ENCODE results near the gene ERICH2. TPM values are rescaled to one million over a fixed set of nuclear protein-coding genes. Genes with fewer than 3 reads are reported as not detected.

ERICH2 gene
- total RNA-seq, 3 donors from 2014 or later (not counting 1 experiment from before 2014, with no cell fraction given), result not detected

DNA sequence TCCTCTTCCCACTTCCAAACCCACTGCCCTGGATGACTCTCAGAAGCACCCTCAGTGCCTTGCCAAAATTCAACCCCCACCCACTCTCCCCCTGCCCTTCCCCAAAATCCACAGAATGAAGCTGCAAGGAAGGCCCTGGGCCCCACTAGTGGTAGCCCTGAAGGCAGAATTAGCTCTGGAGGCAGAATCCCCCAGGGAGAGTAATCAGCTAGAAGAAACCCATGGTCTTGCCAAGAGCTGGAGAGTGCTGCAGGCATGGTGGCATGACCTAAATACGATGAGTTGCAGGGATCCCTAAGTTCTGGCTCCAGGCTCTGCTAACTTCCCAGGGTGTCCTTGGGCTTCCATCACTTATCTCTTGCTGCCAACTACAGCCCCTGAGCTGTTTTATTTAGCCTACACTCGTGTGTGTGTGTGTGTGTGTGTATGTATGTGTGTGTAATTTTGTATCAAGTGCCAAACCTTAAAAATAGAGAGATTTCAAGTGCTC, 54.4 kb downstream of the ERICH2 start:
- H3K27me3 Mint-ChIP-seq (ENCODE audit: low read depth in 2 of 2), result peaks cover 67 to 68% of the 10 kb centered on the region in 2 donors

DNA sequence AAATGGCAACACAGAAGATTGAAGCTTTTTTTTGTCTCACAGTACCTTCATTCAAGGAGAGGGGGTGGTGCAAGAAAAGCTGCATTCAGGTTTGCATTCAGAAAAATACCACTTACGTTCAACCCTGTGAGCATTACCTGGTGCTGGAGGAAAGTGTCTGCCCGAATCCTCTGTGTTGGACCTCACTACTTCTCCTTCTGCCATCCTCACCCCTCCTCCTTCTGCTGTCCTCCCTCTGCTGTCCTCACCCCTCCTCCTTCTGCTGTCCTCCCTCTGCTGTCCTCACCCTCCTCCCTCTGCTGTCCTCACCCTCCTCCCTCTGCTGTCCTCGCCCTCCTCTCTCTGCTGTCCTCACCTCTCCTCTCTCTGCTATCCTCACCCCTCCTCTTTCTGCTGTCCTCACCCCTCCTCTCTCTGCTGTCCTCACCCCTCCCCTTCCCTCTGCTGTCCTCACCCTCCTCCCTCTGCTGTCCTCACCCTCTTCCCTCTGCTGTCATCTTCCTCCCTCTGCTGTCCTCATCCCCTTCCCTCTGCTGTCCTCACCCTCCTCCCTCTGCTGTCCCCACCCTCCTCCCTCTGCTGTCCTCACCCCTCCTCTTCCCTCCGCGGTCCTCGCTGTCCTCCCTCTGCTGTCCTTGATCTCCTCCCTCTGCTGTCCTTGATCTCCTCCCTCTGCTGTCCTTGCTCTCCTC, 57.8 kb downstream of the ERICH2 start:
- peaks cover 16% of the 10 kb centered on the region for H3K27me3 ChIP-seq (ENCODE audit: control insufficient read depth, insufficient read depth, low read length)
- H3K4me3 ChIP-seq (ENCODE audit: low read length), result no peak overlapping the region
- H3K4me1 ChIP-seq (ENCODE audit: control insufficient read depth, insufficient read depth, low read length), result peaks cover 7% of the 10 kb centered on the region
- H3K9me3 ChIP-seq (ENCODE audit: control insufficient read depth, insufficient read depth, low read length), result no peaks in the 10 kb centered on the region
- Mint-ChIP-seq H3K4me1 (peaks cover 0 to 5% of the 10 kb centered on the region in 2 donors), H3K36me3 (no peaks in the 10 kb centered on the region), H3K9me3 (no peaks in the 10 kb centered on the region), H3K27me3 (ENCODE audit: low read depth in 2 of 2) (peaks cover 37 to 51% of the 10 kb centered on the region in 2 donors), H3K4me3 (no peak overlapping the region), H3K27ac (no peak overlapping the region)
- no peak overlapping the region for H3K27ac ChIP-seq (ENCODE audit: low read length)
- no peaks in the 10 kb centered on the region for H3K36me3 ChIP-seq (ENCODE audit: control insufficient read depth, insufficient read depth, low read length)
- DNase-seq (no peak), ATAC-seq (no peak)
- intact Hi-C loops (cut with micrococcal nuclease), result no loop called here
- WGBS (ENCODE audit: insufficient coverage), result 92% methylated on average over 6 of the region's 6 CpGs
- TF ChIP-seq, protein P1, sequence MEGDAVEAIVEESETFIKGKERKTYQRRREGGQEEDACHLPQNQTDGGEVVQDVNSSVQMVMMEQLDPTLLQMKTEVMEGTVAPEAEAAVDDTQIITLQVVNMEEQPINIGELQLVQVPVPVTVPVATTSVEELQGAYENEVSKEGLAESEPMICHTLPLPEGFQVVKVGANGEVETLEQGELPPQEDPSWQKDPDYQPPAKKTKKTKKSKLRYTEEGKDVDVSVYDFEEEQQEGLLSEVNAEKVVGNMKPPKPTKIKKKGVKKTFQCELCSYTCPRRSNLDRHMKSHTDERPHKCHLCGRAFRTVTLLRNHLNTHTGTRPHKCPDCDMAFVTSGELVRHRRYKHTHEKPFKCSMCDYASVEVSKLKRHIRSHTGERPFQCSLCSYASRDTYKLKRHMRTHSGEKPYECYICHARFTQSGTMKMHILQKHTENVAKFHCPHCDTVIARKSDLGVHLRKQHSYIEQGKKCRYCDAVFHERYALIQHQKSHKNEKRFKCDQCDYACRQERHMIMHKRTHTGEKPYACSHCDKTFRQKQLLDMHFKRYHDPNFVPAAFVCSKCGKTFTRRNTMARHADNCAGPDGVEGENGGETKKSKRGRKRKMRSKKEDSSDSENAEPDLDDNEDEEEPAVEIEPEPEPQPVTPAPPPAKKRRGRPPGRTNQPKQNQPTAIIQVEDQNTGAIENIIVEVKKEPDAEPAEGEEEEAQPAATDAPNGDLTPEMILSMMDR (IDR thresholded peaks at IDR 0.05), result no peak

More for the DNA sequence above, 54.4 kb downstream of the ERICH2 start:
- no peaks in the 10 kb centered on the region for H3K9me3 Mint-ChIP-seq
- no peak overlapping the region for H3K4me3 ChIP-seq (ENCODE audit: low read length)
- no peak overlapping the region for H3K27ac Mint-ChIP-seq
- no peaks in the 10 kb centered on the region for H3K9me3 ChIP-seq (ENCODE audit: control insufficient read depth, insufficient read depth, low read length)
- H3K27me3 ChIP-seq (ENCODE audit: control insufficient read depth, insufficient read depth, low read length), result peaks cover 48% of the 10 kb centered on the region
- DNase-seq (no peak), ATAC-seq (no peak)
- WGBS (ENCODE audit: insufficient coverage), result 64% methylated on average over 2 of the region's 2 CpGs
- no peaks in the 10 kb centered on the region for H3K36me3 ChIP-seq (ENCODE audit: control insufficient read depth, insufficient read depth, low read length)
- peaks cover 40% of the 10 kb centered on the region for H3K4me1 ChIP-seq (ENCODE audit: control insufficient read depth, insufficient read depth, low read length)
- TF ChIP-seq, protein P1 (IDR thresholded peaks at IDR 0.05), result no peak
- peaks cover 26 to 35% of the 10 kb centered on the region in 2 donors for H3K4me1 Mint-ChIP-seq
- H3K27ac ChIP-seq (ENCODE audit: low read length), result no peak overlapping the region
- H3K4me3 Mint-ChIP-seq, result peak overlapping the region; percentile 28
- intact Hi-C loops (cut with micrococcal nuclease), result no loop called here
- no peaks in the 10 kb centered on the region for H3K36me3 Mint-ChIP-seq

DNA sequence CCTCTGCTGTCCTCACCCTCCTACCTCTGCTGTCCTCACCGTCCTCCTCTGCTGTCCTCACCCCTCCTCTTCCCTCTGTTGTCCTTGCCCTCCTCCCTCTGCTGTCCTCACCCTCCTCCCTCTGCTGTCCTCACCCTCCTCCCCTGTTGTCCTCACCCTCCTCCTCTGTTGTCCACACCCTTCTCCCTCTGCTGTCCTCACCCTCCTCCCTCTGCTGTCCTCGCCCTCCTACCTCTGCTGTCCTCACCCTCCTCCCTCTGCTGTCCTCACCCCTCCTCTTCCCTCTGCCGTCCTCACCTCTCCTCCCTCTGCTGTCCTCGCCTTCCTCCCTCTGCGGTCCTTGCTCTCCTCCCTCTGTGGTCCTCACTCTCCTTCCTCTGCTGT, 58.3 kb downstream of the ERICH2 start:
- Mint-ChIP-seq H3K4me3 (no peak overlapping the region), H3K27ac (no peak overlapping the region), H3K4me1 (peaks cover 0 to 5% of the 10 kb centered on the region in 2 donors), H3K9me3 (no peaks in the 10 kb centered on the region), H3K36me3 (no peaks in the 10 kb centered on the region), H3K27me3 (ENCODE audit: low read depth in 2 of 2) (peaks cover 37 to 56% of the 10 kb centered on the region in 2 donors)
- H3K27ac ChIP-seq (ENCODE audit: low read length), result no peak overlapping the region
- H3K4me1 ChIP-seq (ENCODE audit: control insufficient read depth, insufficient read depth, low read length), result peaks cover 3% of the 10 kb centered on the region
- ATAC-seq (no peak), DNase-seq (no peak)
- intact Hi-C loops (cut with micrococcal nuclease), result no loop called here
- WGBS (ENCODE audit: insufficient coverage), result 78% methylated on average over 5 of the region's 5 CpGs
- no peaks in the 10 kb centered on the region for H3K36me3 ChIP-seq (ENCODE audit: control insufficient read depth, insufficient read depth, low read length)
- TF ChIP-seq, protein P1 (IDR thresholded peaks at IDR 0.05), result no peak
- H3K27me3 ChIP-seq (ENCODE audit: control insufficient read depth, insufficient read depth, low read length), result peaks cover 13% of the 10 kb centered on the region
- H3K4me3 ChIP-seq (ENCODE audit: low read length), result no peak overlapping the region
- no peaks in the 10 kb centered on the region for H3K9me3 ChIP-seq (ENCODE audit: control insufficient read depth, insufficient read depth, low read length)
